Karpas-422 (cell line): ENCODE measurements around the gene USP5. TPM values are rescaled to one million over a fixed set of nuclear protein-coding genes. Genes with fewer than 3 reads are reported as not detected.
"Not testable (repeated sequence)": the region's sequence is repeated elsewhere in the genome, so short reads cannot be mapped to it uniquely, and the experiment has no call there.

Experiments used
- DNase-seq: peaks from one replicate; pipeline ENCODE4 v3.0.0-alpha.2; 2015
- H2AFZ ChIP-seq: fragments of 200-600 bp; sonication (generic); 2 replicates; pipeline ENCODE4 v1.6.1; 2014; ENCODE audit warnings: antibody characterized with exemption, low read length, mixed read lengths
- H3K27ac ChIP-seq: fragments of 200-600 bp; sonication (generic); 2 replicates; pipeline ENCODE4 v1.5.1; 2014; ENCODE audit warnings: mild to moderate bottlenecking, low read length, moderate library complexity
- H3K27me3 ChIP-seq: fragments of 200-600 bp; sonication (generic); 2 replicates; pipeline ENCODE4 v1.6.1; 2014; ENCODE audit warnings: low read length, mixed read lengths
- H3K36me3 ChIP-seq: fragments of 200-600 bp; sonication (generic); 2 replicates; pipeline ENCODE4 v1.6.1; 2014; ENCODE audit warnings: low read length, mixed read lengths; ENCODE audit not compliant: insufficient read depth
- H3K4me1 ChIP-seq: fragments of 200-600 bp; sonication (generic); 2 replicates; pipeline ENCODE4 v1.6.1; 2014; ENCODE audit warnings: mild to moderate bottlenecking, low read length, mixed read lengths
- H3K4me2 ChIP-seq: fragments of 200-600 bp; sonication (generic); 2 replicates; pipeline ENCODE4 v1.6.1; 2014; ENCODE audit warnings: low read length, low read depth, mild to moderate bottlenecking; ENCODE audit not compliant: poor library complexity, severe bottlenecking
- H3K4me3 ChIP-seq: fragments of 200-600 bp; sonication (generic); 2 replicates; pipeline ENCODE4 v1.5.1; 2014; ENCODE audit warnings: mild to moderate bottlenecking, antibody characterized with exemption, low read length, mixed read lengths
- H3K79me2 ChIP-seq: fragments of 200-600 bp; sonication (generic); 2 replicates; pipeline ENCODE4 v1.6.1; 2014; ENCODE audit warnings: mild to moderate bottlenecking, low read length, mixed read lengths
- H3K9ac ChIP-seq: fragments of 200-600 bp; sonication (generic); 2 replicates; pipeline ENCODE4 v1.6.0; 2014; ENCODE audit warnings: low read length
- H3K9me2 ChIP-seq: fragments of 200-600 bp; sonication (generic), shearing (Covaris generic); replicated peaks from 2 replicates; pipeline ENCODE4 v1.6.0; 2014; ENCODE audit warnings: mild to moderate bottlenecking, low read length, moderate library complexity; ENCODE audit not compliant: insufficient read depth
- H3K9me3 ChIP-seq: fragments of 300-700, 200-600 bp; sonication (generic); 2 replicates; pipeline ENCODE4 v1.6.1; 2014; ENCODE audit warnings: low read length, mixed read lengths
- H4K20me1 ChIP-seq: fragments of 200-600 bp; sonication (generic); 2 replicates; pipeline ENCODE4 v1.6.1; 2014; ENCODE audit warnings: mild to moderate bottlenecking, antibody characterized with exemption, low read length, low read depth; ENCODE audit not compliant: insufficient read depth
- total RNA-seq: library from RNA; depleted of rRNA; stranded (reverse); fragments of >200 nt; shearing (Covaris generic); gene quantifications from 2 replicates; pipeline ENCODE4 v1.2.3, GENCODE V29; 2014; ENCODE audit warnings: low replicate concordance

Gene USP5
- total RNA-seq, 1 experiment from 2014 or later: 36.9 TPM

DNA sequence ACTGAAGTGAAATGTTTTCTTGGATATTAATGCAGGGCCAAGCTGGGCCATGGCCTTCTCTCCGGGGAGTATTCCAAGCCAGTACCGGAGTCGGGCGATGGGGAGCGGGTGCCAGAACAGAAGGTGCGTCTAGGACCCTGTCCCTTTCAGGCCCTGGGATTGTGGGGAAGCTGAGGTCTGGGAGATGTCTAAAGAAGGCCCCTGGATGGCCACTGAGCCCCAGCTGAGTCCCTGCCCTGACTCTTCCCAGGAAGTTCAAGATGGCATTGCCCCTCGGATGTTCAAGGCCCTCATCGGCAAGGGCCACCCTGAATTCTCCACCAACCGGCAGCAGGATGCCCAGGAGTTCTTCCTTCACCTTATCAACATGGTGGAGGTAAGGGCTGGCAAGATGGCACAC, 8.2 kb downstream of the USP5 start:
- no peaks in the 10 kb centered on the region for H3K27me3 ChIP-seq
- H3K9me2 ChIP-seq: no peaks in the 10 kb centered on the region
- H3K9me3 ChIP-seq: no peaks in the 10 kb centered on the region
- H2AFZ ChIP-seq: no peak overlapping the region
- H3K36me3 ChIP-seq: peaks cover 28% of the 10 kb centered on the region; the same call in 1 of the 2 replicates
- H3K9ac ChIP-seq: no peak overlapping the region
- H3K4me3 ChIP-seq: no peak overlapping the region
- H4K20me1 ChIP-seq: no peaks in the 10 kb centered on the region
- H3K4me1 ChIP-seq: no peaks in the 10 kb centered on the region
- peaks cover 2% of the 10 kb centered on the region; the same call in 1 of the 2 replicates for H3K79me2 ChIP-seq
- no peak overlapping the region for H3K4me2 ChIP-seq
- no peak overlapping the region for H3K27ac ChIP-seq
- DNase-seq: no peak

DNA sequence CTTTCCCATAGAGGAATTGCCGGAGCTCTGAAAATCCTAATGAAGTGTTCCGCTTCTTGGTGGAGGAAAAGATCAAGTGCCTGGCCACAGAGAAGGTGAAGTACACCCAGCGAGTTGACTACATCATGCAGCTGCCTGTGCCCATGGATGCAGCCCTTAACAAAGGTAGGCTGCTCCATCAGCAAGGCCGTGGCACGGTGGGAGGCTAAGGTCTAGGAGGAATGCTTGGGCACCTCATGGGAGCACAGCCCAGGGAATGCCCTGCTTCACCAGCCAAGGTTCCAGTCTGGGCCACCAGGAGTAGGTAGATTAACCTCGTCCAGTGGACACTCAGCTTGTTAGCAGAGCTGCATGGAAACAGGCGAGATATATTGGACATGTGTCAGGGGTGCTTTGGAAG, 9.0 kb downstream of the USP5 start:
- Histone ChIP-seq H3K9me2 (no peaks in the 10 kb centered on the region), H3K4me1 (no peaks in the 10 kb centered on the region), H3K27ac (no peak overlapping the region), H3K9me3 (no peaks in the 10 kb centered on the region), H3K27me3 (no peaks in the 10 kb centered on the region), H3K36me3 (peaks cover 26% of the 10 kb centered on the region; the same call in 1 of the 2 replicates), H3K9ac (no peak overlapping the region), H3K79me2 (no peaks in the 10 kb centered on the region), H3K4me3 (no peak overlapping the region), H3K4me2 (no peak overlapping the region), H4K20me1 (no peaks in the 10 kb centered on the region), H2AFZ (no peak overlapping the region)
- no peak for DNase-seq

DNA sequence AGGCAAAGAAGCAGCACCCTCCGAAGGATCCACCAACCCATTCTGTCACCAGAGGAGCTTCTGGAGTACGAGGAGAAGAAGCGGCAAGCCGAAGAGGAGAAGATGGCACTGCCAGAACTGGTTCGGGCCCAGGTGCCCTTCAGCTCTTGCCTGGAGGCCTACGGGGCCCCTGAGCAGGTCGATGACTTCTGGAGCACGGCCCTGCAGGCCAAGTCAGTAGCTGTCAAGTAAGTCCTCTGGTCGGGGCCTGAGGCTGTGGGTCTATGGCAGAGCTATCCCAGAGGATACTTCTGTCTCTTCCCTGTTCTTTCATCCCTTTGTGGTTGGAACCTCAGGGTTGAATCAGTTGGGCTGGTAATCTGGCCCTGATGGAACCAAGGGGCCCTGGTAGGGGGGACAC, 9.4 kb downstream of the USP5 start:
- H2AFZ ChIP-seq: no peak overlapping the region

DNA sequence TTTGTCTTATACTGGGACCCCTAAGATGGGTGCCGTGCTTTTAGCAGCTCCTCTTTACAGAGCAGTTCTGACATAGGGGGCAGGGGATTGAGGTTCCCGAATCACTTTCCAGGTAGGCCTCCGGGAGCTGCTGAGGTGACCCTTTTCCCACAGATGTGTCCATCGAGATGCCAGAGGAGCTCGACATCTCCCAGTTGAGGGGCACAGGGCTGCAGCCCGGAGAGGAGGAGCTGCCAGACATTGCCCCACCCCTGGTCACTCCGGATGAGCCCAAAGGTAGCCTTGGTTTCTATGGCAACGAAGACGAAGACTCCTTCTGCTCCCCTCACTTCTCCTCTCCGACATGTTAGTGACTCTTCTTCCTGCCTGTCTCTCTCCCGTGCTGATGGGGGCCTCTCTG, 11.1 kb downstream of the USP5 start:
- no peak for DNase-seq
- H3K4me3 ChIP-seq: no peak overlapping the region
- H3K27ac ChIP-seq: no peak overlapping the region
- no peaks in the 10 kb centered on the region for H3K27me3 ChIP-seq
- H3K9me3 ChIP-seq: no peaks in the 10 kb centered on the region
- no peak overlapping the region for H3K4me2 ChIP-seq
- H4K20me1 ChIP-seq: peaks cover 5% of the 10 kb centered on the region
- peaks cover 21% of the 10 kb centered on the region for H3K36me3 ChIP-seq
- H3K79me2 ChIP-seq: peaks cover 7% of the 10 kb centered on the region
- no peak overlapping the region for H3K9ac ChIP-seq
- no peaks in the 10 kb centered on the region for H3K9me2 ChIP-seq
- H3K4me1 ChIP-seq: peaks cover 10% of the 10 kb centered on the region
- H2AFZ ChIP-seq: no peak overlapping the region

More for the DNA sequence above, 9.4 kb downstream of the USP5 start:
- H3K9me2 ChIP-seq: no peaks in the 10 kb centered on the region
- no peak overlapping the region for H3K4me2 ChIP-seq
- H3K27ac ChIP-seq: no peak overlapping the region
- no peaks in the 10 kb centered on the region for H4K20me1 ChIP-seq
- no peaks in the 10 kb centered on the region for H3K9me3 ChIP-seq
- no peak for DNase-seq
- peaks cover 2% of the 10 kb centered on the region for H3K4me1 ChIP-seq
- H3K4me3 ChIP-seq: no peak overlapping the region
- H3K36me3 ChIP-seq: peaks cover 26% of the 10 kb centered on the region; the same call in 1 of the 2 replicates
- H3K27me3 ChIP-seq: no peaks in the 10 kb centered on the region
- H3K9ac ChIP-seq: no peak overlapping the region
- H3K79me2 ChIP-seq: no peaks in the 10 kb centered on the region

DNA sequence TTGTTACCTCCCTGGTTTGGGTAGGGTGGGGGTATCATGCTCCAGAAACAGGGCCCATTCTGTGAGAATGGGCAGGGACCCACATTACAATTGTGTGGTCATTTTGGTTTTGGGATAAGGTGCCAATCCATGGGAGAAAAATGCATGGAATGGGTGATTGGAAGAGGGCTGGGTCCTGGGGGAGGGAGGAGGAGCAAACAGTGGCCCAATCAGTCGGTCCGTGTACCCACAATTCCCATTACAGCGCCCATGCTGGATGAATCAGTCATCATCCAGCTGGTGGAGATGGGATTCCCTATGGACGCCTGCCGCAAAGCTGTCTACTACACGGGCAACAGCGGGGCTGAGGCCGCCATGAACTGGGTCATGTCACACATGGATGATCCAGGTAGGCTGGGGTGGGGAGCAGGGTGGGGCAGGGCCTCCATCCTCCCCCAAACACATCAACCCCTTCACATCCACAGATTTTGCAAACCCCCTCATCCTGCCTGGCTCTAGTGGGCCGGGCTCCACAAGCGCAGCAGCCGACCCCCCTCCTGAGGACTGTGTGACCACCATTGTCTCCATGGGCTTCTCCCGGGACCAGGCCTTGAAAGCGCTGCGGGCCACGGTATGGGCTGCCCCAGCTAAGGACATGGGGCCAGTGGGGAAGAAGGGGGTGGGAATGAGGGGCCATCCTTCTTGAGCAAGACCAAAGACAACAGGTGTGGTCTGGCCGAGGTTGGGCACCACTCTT, 11.8 kb downstream of the USP5 start:
- Histone ChIP-seq H3K9ac (no peak overlapping the region), H3K79me2 (peaks cover 14% of the 10 kb centered on the region), H3K9me3 (no peaks in the 10 kb centered on the region), H3K4me1 (peaks cover 15% of the 10 kb centered on the region), H4K20me1 (peaks cover 12% of the 10 kb centered on the region), H3K9me2 (no peaks in the 10 kb centered on the region), H3K27ac (no peak overlapping the region), H3K4me3 (no peak overlapping the region), H3K27me3 (no peaks in the 10 kb centered on the region), H3K36me3 (peaks cover 28% of the 10 kb centered on the region), H3K4me2 (no peak overlapping the region), H2AFZ (no peak overlapping the region)
- no peak for DNase-seq

DNA sequence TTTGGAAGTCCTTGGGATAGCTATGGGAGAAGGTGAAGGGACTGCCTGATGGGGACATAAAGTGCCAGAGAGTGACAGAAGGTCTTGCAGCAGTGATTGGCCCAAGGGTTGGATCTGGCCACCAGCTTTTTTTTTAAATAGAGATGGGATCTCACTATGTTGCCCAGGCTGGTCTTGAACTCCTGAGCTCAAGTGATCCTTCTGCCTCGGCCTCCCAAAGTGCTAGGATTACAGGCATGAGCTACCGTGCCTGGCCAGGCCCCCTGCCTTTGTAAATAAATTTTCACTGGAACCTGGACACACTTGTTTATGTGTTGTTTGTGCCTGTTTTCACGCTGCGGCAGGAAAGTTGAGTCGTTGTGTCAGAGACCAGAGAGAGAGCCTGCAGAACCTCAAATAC, 13.4 kb downstream of the USP5 start:
- H3K9me2 ChIP-seq, H3K9me3 ChIP-seq, DNase-seq, H3K4me3 ChIP-seq, H3K4me2 ChIP-seq, H3K9ac ChIP-seq, H2AFZ ChIP-seq, H3K27me3 ChIP-seq, H3K27ac ChIP-seq: not testable (repeated sequence)
- peaks cover 30% of the 10 kb centered on the region for H3K4me1 ChIP-seq
- H3K36me3 ChIP-seq: peaks cover 44% of the 10 kb centered on the region
- peaks cover 22% of the 10 kb centered on the region for H3K79me2 ChIP-seq
- H4K20me1 ChIP-seq: peaks cover 27% of the 10 kb centered on the region

DNA sequence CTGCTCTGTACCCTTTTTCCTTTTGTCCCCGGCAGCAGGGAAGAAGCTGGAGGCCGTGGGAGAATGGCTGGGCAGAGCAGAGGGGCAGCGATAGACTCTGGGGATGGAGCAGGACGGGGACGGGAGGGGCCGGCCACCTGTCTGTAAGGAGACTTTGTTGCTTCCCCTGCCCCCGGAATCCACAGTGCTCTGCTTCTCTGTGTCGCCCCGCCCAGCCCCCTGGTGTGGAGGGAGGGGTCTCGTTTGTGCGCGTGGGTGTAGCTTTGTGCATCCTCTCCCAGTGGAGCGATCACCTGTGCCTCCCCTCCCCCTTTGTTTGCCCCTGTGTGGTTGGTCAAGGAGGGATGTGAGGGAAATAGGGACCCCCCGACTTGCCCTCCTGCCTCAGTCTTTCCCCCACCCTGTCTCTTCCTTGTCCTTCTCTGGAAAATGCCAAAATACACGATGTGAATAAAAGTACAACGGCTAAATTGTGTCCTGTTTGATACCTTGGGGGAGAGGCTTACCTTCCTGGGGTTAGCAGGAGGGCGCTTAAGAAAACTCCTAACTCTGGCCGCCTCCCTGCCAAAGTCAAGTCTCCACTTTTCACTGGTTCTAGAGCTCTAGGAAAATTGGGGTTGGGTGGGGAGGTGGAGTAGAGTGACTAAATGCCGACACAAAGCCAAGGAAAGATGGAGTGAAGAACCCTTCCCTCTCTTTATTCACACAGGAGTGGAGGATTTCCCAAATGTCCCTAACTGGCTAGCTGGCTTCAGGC, 14.4 kb downstream of the USP5 start:
- no peak for DNase-seq
- H4K20me1 ChIP-seq: peaks cover 27% of the 10 kb centered on the region
- H2AFZ ChIP-seq: no peak overlapping the region
- H3K4me3 ChIP-seq: peak overlapping the region; percentile 90; the same call in 1 of the 2 replicates
- H3K79me2 ChIP-seq: peaks cover 22% of the 10 kb centered on the region
- H3K9me2 ChIP-seq: no peaks in the 10 kb centered on the region
- H3K4me1 ChIP-seq: peaks cover 40% of the 10 kb centered on the region
- no peaks in the 10 kb centered on the region for H3K27me3 ChIP-seq
- H3K27ac ChIP-seq: peak overlapping the region; percentile 98
- peaks cover 50% of the 10 kb centered on the region for H3K36me3 ChIP-seq
- no peaks in the 10 kb centered on the region for H3K9me3 ChIP-seq
- peak overlapping the region; percentile 100 for H3K9ac ChIP-seq
- peak overlapping the region; percentile 100 for H3K4me2 ChIP-seq

DNA sequence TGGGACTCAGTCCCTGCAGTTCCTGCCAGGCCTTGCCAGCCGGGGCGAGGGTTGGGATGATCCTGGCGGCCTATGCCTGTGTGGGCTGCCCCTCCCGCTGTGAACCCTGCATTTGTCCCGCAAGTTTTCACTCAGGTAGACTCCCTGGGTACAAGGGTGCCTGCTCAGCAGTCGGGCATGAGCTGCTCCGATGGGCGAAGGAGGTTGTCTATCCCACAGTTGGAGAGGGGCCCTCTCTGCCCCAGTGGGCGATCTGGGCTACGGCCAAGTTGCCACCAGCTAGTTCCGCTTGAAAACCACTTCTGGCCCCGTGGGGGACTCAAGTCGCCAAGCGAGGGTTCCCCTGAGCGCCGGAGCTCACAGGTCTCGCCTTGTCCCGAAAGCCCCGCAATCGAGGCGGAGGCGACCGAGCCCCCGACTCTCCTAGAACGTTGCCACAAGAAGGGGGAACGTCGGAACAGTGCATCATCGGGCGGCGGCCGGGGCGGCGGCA, 15.0 kb downstream of the USP5 start:
- peak overlapping the region; percentile 98 for H3K27ac ChIP-seq
- no peak overlapping the region for H2AFZ ChIP-seq

More for the DNA sequence above, 15.0 kb downstream of the USP5 start:
- H3K27me3 ChIP-seq: no peaks in the 10 kb centered on the region
- DNase-seq: no peak
- peaks cover 47% of the 10 kb centered on the region for H3K4me1 ChIP-seq
- H3K9ac ChIP-seq: peak overlapping the region; percentile 100
- H3K79me2 ChIP-seq: peaks cover 22% of the 10 kb centered on the region
- peaks cover 30% of the 10 kb centered on the region for H4K20me1 ChIP-seq
- peak overlapping the region; percentile 90 for H3K4me3 ChIP-seq
- H3K9me3 ChIP-seq: no peaks in the 10 kb centered on the region
- H3K9me2 ChIP-seq: no peaks in the 10 kb centered on the region
- H3K4me2 ChIP-seq: peak overlapping the region; percentile 100
- H3K36me3 ChIP-seq: peaks cover 44% of the 10 kb centered on the region
